Adrenal gland (tissue), 5 donors: Measurements from ENCODE around the gene SPON2.

ENCODE experiments used
- CTCF ChIP-seq, 6 experiments: fragments of 450-650 bp in 4 of 6; fragments of 200-600 bp in 2 of 6; sonication (generic) in 1 of 6; IDR thresholded peaks; 1 replicate in 5 of 6; 2 replicates in 1 of 6; pipeline versions ENCODE4 v1.5.1 to v1.8.0; 2016 to 2021; ENCODE audit warnings: antibody characterized with exemption in 6 of 6, mild to moderate bottlenecking in 2 of 6, moderate library complexity in 1 of 6
- POLR2A ChIP-seq, 2 donors: fragments of 450-650 bp; IDR thresholded peaks; one replicate each; pipeline ENCODE4 v1.6.1; 2017; ENCODE audit warnings: antibody characterized with exemption in 2 of 2, mild to moderate bottlenecking in 2 of 2, moderate library complexity in 1 of 2
- donor health status: DM: no; HTN: no; CAD: no.

GRCh38 chr4:1172971-1173757 lies 781 bp upstream of the SPON2 start:
- TF ChIP-seq POLR2A (IDR thresholded peaks at IDR 0.05) = no peak
- TF ChIP-seq CTCF (IDR thresholded peaks at IDR 0.05) = no peak
